ENCODE measurements around the gene ANKIB1.

DNA sequence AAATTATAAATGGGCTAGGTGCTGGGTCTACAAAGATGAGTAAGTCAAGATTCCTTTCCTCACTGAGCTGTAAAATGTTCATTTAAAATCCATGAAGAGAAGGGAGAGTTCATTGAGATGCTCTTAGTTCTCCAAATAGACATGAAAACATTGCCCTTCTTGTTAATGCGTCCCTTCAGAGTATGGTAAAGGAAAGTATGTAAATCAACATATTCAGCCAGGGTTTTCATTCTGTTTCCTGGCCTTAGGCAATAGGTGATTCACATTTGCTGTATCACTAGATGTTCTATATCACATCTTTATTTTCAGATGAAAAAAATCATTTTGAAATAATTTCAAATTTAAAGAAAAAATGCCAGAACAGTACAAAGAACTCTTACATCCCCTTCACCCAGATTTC is 5.4 kb downstream of the ANKIB1 start:
- TF ChIP-seq, protein P1, sequence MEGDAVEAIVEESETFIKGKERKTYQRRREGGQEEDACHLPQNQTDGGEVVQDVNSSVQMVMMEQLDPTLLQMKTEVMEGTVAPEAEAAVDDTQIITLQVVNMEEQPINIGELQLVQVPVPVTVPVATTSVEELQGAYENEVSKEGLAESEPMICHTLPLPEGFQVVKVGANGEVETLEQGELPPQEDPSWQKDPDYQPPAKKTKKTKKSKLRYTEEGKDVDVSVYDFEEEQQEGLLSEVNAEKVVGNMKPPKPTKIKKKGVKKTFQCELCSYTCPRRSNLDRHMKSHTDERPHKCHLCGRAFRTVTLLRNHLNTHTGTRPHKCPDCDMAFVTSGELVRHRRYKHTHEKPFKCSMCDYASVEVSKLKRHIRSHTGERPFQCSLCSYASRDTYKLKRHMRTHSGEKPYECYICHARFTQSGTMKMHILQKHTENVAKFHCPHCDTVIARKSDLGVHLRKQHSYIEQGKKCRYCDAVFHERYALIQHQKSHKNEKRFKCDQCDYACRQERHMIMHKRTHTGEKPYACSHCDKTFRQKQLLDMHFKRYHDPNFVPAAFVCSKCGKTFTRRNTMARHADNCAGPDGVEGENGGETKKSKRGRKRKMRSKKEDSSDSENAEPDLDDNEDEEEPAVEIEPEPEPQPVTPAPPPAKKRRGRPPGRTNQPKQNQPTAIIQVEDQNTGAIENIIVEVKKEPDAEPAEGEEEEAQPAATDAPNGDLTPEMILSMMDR (IDR thresholded peaks at IDR 0.05 in 4 of 5, conservative IDR thresholded peaks at IDR 0.05 in 1 of 5), result no peak
- no peak for TF ChIP-seq POLR2A (IDR thresholded peaks at IDR 0.05)
